22Rv1 (cell line): ENCODE results near the gene TRAPPC5.

ENCODE experiments used
- CTCF ChIP-seq: fragments of 450-650 bp; IDR thresholded peaks from 2 replicates; pipeline ENCODE4 v1.5.1; 2017; ENCODE audit warnings: mild to moderate bottlenecking
- ZFX ChIP-seq: fragments of 450-650 bp; IDR thresholded peaks from 2 replicates; pipeline ENCODE4 v1.6.1; 2017; ENCODE audit warnings: antibody characterized with exemption, borderline replicate concordance

GRCh38 chr19:7635670-7636069, 45.0 kb upstream of the TRAPPC5 start:
- TF ChIP-seq CTCF: no peak
- TF ChIP-seq ZFX: no peak
